GM20000 (cell line): ENCODE measurements around the gene PLEKHG4B.
"Not testable (repeated sequence)": the region's sequence is repeated elsewhere in the genome, so short reads cannot be mapped to it uniquely, and the experiment has no call there.

Experiments
- DNase-seq: peaks from one replicate; pipeline ENCODE4 v3.0.0; 2012; ENCODE audit warnings: low spot score
- CTCF ChIP-seq: IDR thresholded peaks from 2 replicates; pipeline ENCODE4 v1.5.1; 2012; ENCODE audit warnings: mild to moderate bottlenecking, control low read depth; ENCODE audit errors: extremely low read depth, missing control alignments

Gene PLEKHG4B

GRCh38 chr5:162565-163337 lies 70.8 kb downstream of the PLEKHG4B start:
- no peak for TF ChIP-seq CTCF
- DNase-seq, result no peak

- no peak for DNase-seq
- TF ChIP-seq CTCF, result no peak
These were observed 71.3 kb downstream of the PLEKHG4B start for GRCh38 chr5:163338-163620.

GRCh38 chr5:163841-164240 lies 71.9 kb downstream of the PLEKHG4B start:
- no peak for TF ChIP-seq CTCF
- DNase-seq, result no peak

- TF ChIP-seq CTCF, result no peak
- DNase-seq, result no peak
These were observed 72.3 kb downstream of the PLEKHG4B start for GRCh38 chr5:164244-164643.

- not testable (repeated sequence) for DNase-seq
These were observed 72.8 kb downstream of the PLEKHG4B start for GRCh38 chr5:164783-165182.

GRCh38 chr5:166441-167372 lies 74.7 kb downstream of the PLEKHG4B start:
- no peak for TF ChIP-seq CTCF
- DNase-seq, result no peak

GRCh38 chr5:167511-167910 lies 75.5 kb downstream of the PLEKHG4B start:
- no peak for TF ChIP-seq CTCF
- DNase-seq, result no peak
